H1 (cell line): ENCODE results near the gene ZFYVE21.

Source experiments
- EZH2 ChIP-seq: fragments of 200-600 bp; sonication (generic); IDR thresholded peaks from 2 replicates; pipeline ENCODE4 v1.7.1; 2012; ENCODE audit warnings: low read depth, mild to moderate bottlenecking, moderate library complexity, low read length, inconsistent platforms; ENCODE audit not compliant: severe bottlenecking
- JUN ChIP-seq: IDR thresholded peaks from 2 replicates; pipeline ENCODE4 v1.6.1; 2011; ENCODE audit warnings: low read depth, mild to moderate bottlenecking, improper control_type of control experiment, low read length

DNA sequence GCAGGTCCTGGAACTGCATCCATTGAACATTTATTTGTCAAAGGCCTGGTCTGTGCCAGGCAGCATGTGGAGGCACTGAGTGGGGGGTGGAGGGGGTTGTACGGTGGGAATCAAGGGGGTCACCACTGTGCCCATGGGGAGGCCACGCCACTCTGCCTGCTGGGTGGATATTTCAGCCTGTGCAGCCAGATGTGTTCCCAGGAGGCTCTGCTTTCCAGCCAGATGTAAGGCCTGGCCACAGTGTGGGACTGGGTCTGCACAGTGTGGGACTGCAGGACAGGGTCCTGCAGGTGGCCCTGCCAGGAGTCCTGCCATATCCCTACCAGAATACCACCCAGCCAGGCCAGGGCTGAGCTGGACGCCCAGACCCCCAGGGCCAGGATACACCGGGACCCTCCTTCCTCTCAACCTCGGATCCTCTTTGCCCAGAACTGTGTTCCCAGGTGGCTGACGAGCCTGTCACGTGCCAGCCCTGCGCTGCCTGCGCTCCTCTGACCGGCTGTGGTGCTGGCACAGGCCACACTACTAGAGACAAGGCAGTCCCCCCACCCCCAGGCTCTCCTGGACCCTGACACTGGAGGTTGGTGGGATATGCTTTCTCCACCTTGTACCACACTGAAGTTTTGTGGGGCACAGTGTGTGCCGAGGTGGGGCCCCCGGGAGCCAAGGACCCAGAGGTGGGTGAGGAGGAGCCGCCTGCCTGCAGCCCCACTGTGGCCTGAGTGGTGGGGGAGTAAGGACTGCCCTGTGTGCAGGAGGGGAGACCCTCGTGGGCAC, 17.8 kb upstream of the ZFYVE21 start:
- TF ChIP-seq EZH2 = no peak
- TF ChIP-seq JUN = no peak
